AG10803 (cell line): ENCODE measurements around the gene RFWD3.
A peak's percentile ranks its signal among the peaks of the same experiment; 100 is the strongest.

Experiments used
- DNase-seq: peaks from one replicate; pipeline ENCODE4 v3.0.0; 2010; ENCODE audit warnings: low read depth
- H3K4me3 ChIP-seq: 2 replicates; pipeline ENCODE4 v1.5.1; 2011; ENCODE audit warnings: mild to moderate bottlenecking, low read length, control low read depth
- TF ChIP-seq, protein P1 (sequence below): conservative IDR thresholded peaks from 2 replicates; pipeline ENCODE4 v1.5.1; 2011; ENCODE audit warnings: mild to moderate bottlenecking, low read length, control low read depth, inconsistent platforms

Gene RFWD3

DNA sequence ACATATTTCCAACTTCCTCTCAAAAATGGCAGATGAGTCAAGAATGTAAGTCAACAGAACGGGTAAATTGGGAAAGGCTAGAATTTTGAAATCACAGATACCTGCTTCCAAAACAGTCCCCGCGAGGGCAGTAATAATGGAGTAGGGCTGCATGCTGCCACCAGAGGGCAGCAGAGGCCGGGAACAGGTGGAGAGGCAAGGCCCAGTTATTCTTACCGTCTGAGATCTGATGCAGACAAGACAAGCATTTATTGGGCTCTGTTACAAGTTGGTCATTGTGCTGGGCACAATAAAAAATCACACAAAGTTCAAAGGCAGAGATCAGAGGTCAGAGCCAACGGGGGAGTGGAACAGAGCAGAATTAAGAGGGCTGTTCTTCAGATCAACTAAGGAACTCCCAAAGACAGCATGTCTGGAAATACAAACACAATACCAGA lies 42.8 kb upstream of the RFWD3 start:
- H3K4me3 ChIP-seq, result no peak overlapping the region
- DNase-seq, result peak; percentile 66
- TF ChIP-seq, protein P1, sequence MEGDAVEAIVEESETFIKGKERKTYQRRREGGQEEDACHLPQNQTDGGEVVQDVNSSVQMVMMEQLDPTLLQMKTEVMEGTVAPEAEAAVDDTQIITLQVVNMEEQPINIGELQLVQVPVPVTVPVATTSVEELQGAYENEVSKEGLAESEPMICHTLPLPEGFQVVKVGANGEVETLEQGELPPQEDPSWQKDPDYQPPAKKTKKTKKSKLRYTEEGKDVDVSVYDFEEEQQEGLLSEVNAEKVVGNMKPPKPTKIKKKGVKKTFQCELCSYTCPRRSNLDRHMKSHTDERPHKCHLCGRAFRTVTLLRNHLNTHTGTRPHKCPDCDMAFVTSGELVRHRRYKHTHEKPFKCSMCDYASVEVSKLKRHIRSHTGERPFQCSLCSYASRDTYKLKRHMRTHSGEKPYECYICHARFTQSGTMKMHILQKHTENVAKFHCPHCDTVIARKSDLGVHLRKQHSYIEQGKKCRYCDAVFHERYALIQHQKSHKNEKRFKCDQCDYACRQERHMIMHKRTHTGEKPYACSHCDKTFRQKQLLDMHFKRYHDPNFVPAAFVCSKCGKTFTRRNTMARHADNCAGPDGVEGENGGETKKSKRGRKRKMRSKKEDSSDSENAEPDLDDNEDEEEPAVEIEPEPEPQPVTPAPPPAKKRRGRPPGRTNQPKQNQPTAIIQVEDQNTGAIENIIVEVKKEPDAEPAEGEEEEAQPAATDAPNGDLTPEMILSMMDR, result peak; percentile 99

DNA sequence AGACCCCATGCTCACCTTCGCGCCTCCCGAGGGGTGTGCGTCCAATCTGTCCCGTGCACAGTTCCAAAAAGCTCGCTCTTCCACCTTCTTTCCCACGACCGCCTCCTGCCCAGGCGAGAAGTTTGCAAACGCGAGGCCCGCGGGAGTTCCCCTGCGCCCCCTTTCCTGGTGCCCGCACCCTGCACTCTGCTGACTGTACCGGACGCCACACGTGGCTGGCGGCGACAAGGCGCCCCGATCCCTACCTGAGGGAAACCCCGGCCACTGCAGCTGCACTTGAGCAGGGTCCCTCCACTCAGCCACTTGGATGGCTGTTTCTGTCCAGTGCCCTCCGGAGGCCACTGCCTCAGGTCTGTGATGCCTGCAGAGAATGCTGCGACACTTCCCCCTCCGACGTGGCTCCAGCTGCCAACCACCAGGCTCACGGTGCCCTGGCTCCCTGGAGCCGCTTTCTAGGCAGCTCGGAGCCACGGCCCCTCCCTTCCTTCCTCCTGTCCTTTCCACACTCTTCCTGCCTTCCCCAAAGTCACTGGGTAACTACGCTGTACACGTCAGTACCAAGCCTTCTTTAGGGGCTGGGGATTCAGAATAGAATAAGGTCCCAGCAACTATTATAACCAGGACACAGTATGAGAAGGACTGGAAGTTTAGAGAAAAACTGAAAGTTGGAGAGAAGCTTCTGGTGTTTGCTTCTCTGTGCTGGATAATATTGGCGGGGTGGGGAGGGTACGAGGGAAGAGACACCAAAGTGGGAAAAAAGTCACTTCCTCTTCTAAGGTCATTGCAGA lies 34.0 kb upstream of the RFWD3 start, which contains the start of gene MLKL:
Gene MLKL, minus strand, starts transcription at position 425 of the 788 bp plus-strand sequence. CDS start 5,105 bp downstream, outside the sequence.
- peak; percentile 45 for DNase-seq
- H3K4me3 ChIP-seq, result peak within 1 kb of the TSS; percentile 92
- TF ChIP-seq, protein P1, result no peak; the same call in 1 of the 2 replicates

DNA sequence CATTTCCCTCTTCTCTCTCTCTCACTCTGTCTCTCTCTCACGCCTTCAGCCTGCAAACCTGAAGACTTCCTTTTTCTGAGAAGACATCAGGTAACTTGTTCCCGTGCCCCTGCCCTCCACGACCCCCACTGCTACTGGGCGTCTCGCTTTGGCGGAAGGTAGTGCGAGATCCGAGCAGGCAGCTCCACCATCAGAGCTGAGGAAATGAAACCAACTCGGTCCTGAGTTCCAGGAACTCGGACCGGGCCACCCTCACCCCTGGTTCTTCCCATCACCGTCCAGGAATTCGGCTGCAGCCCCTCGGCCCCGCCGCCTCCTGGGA lies 33.4 kb upstream of the RFWD3 start:
- peak overlapping the region; percentile 92 for H3K4me3 ChIP-seq
- no peak for DNase-seq

DNA sequence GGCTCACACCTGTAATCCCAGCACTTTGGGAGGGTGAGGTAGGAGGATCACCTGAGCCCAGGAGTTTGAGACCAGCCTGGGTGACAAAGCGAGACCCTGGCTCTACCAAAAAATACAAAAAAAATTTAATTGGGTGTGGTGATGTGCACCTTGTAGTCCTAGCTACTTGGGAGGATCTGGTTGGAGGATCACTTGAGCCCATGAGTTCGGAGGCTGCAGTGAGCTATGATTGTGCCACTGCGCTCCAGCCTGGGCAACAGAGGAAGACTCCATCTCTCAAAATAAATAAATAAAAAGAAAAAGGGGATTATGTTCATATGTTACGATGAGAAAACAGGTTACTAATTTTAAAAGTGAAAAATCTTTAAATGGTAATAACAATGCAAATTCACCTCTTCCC lies 33.0 kb upstream of the RFWD3 start:
- H3K4me3 ChIP-seq, result peak overlapping the region; percentile 92
- TF ChIP-seq, protein P1, result no peak
- no peak for DNase-seq

More for the DNA sequence above, 33.4 kb upstream of the RFWD3 start:
- TF ChIP-seq, protein P1, result no peak

DNA sequence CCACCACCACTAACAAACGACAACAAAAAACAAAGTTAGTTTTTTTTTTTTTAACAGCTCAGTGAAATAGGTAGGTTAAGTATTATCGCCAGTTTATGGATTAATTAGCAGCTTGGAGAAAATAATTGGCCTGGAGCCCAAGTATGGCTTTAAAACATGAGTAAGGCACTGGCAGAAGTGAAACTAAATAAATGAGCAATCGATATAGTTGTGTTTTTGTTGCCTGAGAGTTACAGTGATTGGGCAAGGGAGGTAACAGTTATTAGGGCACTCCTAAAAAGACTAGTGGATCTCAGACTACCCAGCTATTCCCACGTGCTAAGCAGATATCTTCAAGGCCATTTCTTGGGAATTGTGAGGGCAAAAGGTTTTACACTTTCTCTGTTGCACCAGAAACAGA lies 31.5 kb upstream of the RFWD3 start:
- H3K4me3 ChIP-seq, result no peak overlapping the region
- TF ChIP-seq, protein P1, result no peak
- DNase-seq, result peak; percentile 11

DNA sequence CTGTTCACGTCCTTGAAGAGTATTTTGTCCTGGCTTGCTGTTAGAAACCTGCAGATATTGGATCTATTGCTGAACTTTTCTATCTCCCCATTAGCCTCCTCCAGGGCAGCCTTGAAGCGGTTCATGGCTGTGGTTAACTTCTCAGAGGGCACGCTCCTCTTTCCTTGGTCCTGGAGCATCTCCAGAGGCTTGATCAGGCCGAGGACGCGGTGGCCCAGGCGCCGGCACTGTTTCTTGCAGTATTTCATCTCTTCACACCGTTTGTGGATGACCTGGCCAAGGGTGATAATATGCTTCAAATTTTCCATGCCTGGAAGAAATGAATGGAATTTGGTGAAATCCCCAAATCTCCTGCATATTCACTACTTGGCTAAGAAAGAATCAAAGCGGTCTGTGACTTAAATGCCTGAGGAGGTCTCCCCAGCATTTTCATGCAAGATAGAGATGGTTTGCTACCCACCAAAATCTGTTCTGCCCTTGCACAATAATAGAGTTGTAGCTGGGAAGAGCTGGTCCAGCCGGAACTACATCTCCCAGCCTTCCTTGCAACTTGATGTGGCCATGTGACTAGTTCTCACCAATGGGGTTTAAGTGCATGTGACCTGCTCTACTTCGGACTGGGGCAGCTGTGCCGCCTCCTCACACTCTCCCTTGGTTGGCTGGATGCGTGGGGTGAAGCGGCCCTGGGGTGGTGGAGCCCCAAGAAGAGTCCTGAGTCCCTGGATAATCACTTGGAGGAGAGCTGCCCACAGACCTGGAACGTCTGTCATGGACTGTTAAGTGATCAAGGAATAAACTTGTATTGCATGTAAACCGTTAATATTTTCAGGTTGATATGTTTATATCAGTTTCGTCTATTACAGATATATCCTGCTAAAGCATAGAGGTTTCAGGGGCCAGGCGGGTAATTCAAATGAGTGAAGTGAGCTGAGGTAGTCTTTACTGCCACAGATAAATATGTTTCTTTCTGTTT lies 29.1 kb upstream of the RFWD3 start:
- DNase-seq, result peak; percentile 93
- peak overlapping the region; percentile 59 for H3K4me3 ChIP-seq

More for the DNA sequence above, 29.1 kb upstream of the RFWD3 start:
- TF ChIP-seq, protein P1, result no peak
